A549 (cell line): ENCODE results near the gene SLC26A8. TPM values are rescaled to one million over a fixed set of nuclear protein-coding genes. Genes with fewer than 3 reads are reported as not detected.

Source experiments
- ATAC-seq, 2 experiments: fragments of 200-7000 bp in 1 of 2; fragments of >200 bp in 1 of 2; cut with Nextera tagmentation in 1 of 2; cut with Tn5 transposase in 1 of 2; 3 replicates each; pipeline versions ENCODE4 v1.8.0 to v1.9.1; 2018 to 2020; ENCODE audit warnings: mild to moderate bottlenecking in 1 of 2, moderate library complexity in 1 of 2
- CTCF ChIA-PET: fragments of 300-600 bp; sonication (Branson Sonifier 250); formaldehyde crosslinking; extraction: SDS; loops from one replicate; lab custom pipeline; 2021; ENCODE audit warnings: antibody characterized with exemption, inconsistent platforms; lab: Yijun Ruan, JAX
- POLR2A ChIA-PET: fragments of 350-600 bp; formaldehyde crosslinking; extraction: SDS; loops from one replicate; lab custom pipeline; 2021; ENCODE audit warnings: antibody characterized with exemption, inconsistent platforms; lab: Yijun Ruan, JAX
- DNase-seq, 2 experiments: peaks; one replicate each; pipeline versions ENCODE4 v3.0.0 to v3.0.0-alpha.2; 2011 to 2016; ENCODE audit warnings: low read depth in 1 of 2, low spot score in 1 of 2
- FAIRE-seq: peaks from 2 replicates; lab custom pipeline; 2011; peaks lifted over from hg19 to GRCh38; lab: Jason Lieb, UNC
- H3K27ac ChIP-seq, 2 experiments: fragments of >200 bp; sonication (Bioruptor Twin); formaldehyde crosslinking; 3 replicates each; pipeline ENCODE4 v1.5.1; 2016 to 2017
- H3K4me1 ChIP-seq: fragments of >200 bp; sonication (Bioruptor Twin); formaldehyde crosslinking; 3 replicates; pipeline ENCODE4 v1.6.1; 2016
- H3K4me2 ChIP-seq: fragments of >200 bp; sonication (Bioruptor Twin); formaldehyde crosslinking; 3 replicates; pipeline ENCODE4 v1.6.1; 2016
- H3K4me3 ChIP-seq: fragments of >200 bp; sonication (Bioruptor Twin); formaldehyde crosslinking; 3 replicates; pipeline ENCODE4 v1.5.1; 2016
- H3K9me3 ChIP-seq: fragments of >200 bp; sonication (Bioruptor Twin); formaldehyde crosslinking; 3 replicates; pipeline ENCODE4 v1.6.1; 2016
- BHLHE40 ChIP-seq: IDR thresholded peaks from 2 replicates; pipeline ENCODE4 v1.6.1; 2012; ENCODE audit warnings: low read depth, low read length, inconsistent platforms
- CEBPB ChIP-seq, 2 experiments: fragments of >200 bp in 1 of 2; sonication (Bioruptor Twin) in 1 of 2; formaldehyde crosslinking in 1 of 2; IDR thresholded peaks; 2 replicates each; pipeline ENCODE4 v1.6.1; 2012 to 2016
- CHD2 ChIP-seq: fragments of 150-350 bp; IDR thresholded peaks from 2 replicates; pipeline ENCODE4 v1.6.1; 2014; ENCODE audit warnings: low read length; ENCODE audit not compliant: partially characterized antibody
- ESRRA ChIP-seq: fragments of 150-350 bp; IDR thresholded peaks from 2 replicates; pipeline ENCODE4 v1.6.1; 2014; ENCODE audit warnings: mild to moderate bottlenecking, low read length, borderline replicate concordance
- FOXS1 ChIP-seq: fragments of 250-450 bp; sonication (Bioruptor Pico); IDR thresholded peaks from 2 replicates; pipeline ENCODE4 v1.5.0; 2020; ENCODE audit warnings: mild to moderate bottlenecking, moderate library complexity
- HOXB5 ChIP-seq: fragments of 250-450 bp; sonication (Bioruptor Pico); IDR thresholded peaks from 2 replicates; pipeline ENCODE4 v1.5.0; 2020; ENCODE audit warnings: mild to moderate bottlenecking, moderate library complexity
- JUN ChIP-seq, 2 experiments: fragments of >200 bp; sonication (Bioruptor Twin); formaldehyde crosslinking; IDR thresholded peaks; 2 replicates in 1 of 2; 3 replicates in 1 of 2; pipeline ENCODE4 v1.6.1; 2016 to 2017
- JUNB ChIP-seq: fragments of >200 bp; sonication (Bioruptor Twin); formaldehyde crosslinking; IDR thresholded peaks from 2 replicates; pipeline ENCODE4 v1.6.1; 2016
- MAZ ChIP-seq: fragments of 150-350 bp; IDR thresholded peaks from 2 replicates; pipeline ENCODE4 v1.6.1; 2014; ENCODE audit warnings: antibody characterized with exemption, low read depth, low read length, borderline replicate concordance
- NPAS2 ChIP-seq: fragments of 250-450 bp; sonication (Bioruptor Pico); IDR thresholded peaks from 2 replicates; pipeline ENCODE4 v1.8.0; 2022; ENCODE audit warnings: mild to moderate bottlenecking, moderate library complexity, borderline replicate concordance
- NR3C1 ChIP-seq: fragments of >200 bp; sonication (Bioruptor Twin); formaldehyde crosslinking; IDR thresholded peaks from 3 replicates; pipeline ENCODE4 v1.6.1; 2017
- PHF8 ChIP-seq: fragments of 200-600 bp; sonication (generic); IDR thresholded peaks from 2 replicates; pipeline ENCODE4 v1.6.1; 2016; ENCODE audit warnings: low read depth, mild to moderate bottlenecking, antibody characterized with exemption, moderate library complexity, borderline replicate concordance
- POLR2A ChIP-seq: IDR thresholded peaks from 2 replicates; pipeline ENCODE4 v1.6.1; 2012; ENCODE audit warnings: mild to moderate bottlenecking, low read length
- RAD21 ChIP-seq, 2 experiments: fragments of >200 bp in 1 of 2; sonication (Bioruptor Twin) in 1 of 2; formaldehyde crosslinking in 1 of 2; IDR thresholded peaks in 1 of 2; conservative IDR thresholded peaks in 1 of 2; 2 replicates in 1 of 2; 3 replicates in 1 of 2; pipeline ENCODE4 v1.6.1; 2012 to 2018; ENCODE audit warnings: inconsistent platforms in 1 of 2
- RCOR1 ChIP-seq: fragments of 150-350 bp; IDR thresholded peaks from 2 replicates; pipeline ENCODE4 v1.6.1; 2014; ENCODE audit warnings: antibody characterized with exemption, low read length, low read depth
- RNF2 ChIP-seq: fragments of 200-600 bp; sonication (generic); IDR thresholded peaks from 2 replicates; pipeline ENCODE4 v1.6.1; 2016; ENCODE audit warnings: low read depth, mild to moderate bottlenecking, antibody characterized with exemption, moderate library complexity, borderline replicate concordance
- SMC3 ChIP-seq: fragments of >200 bp; sonication (Bioruptor Twin); formaldehyde crosslinking; IDR thresholded peaks from 3 replicates; pipeline ENCODE4 v1.6.1; 2018; ENCODE audit warnings: inconsistent platforms
- TFCP2L1 ChIP-seq: fragments of 250-450 bp; sonication (Bioruptor Pico); IDR thresholded peaks from 2 replicates; pipeline ENCODE4 v1.5.0; 2021; ENCODE audit warnings: mild to moderate bottlenecking
- ZFP36 ChIP-seq: fragments of 450-650 bp; IDR thresholded peaks from 2 replicates; pipeline ENCODE4 v1.6.1; 2014; ENCODE audit warnings: borderline replicate concordance; ENCODE audit not compliant: partially characterized antibody
- ZNF302 ChIP-seq: fragments of 250-450 bp; sonication (Bioruptor Pico); IDR thresholded peaks from 2 replicates; pipeline ENCODE4 v1.9.0; 2021; ENCODE audit warnings: inconsistent platforms, mild to moderate bottlenecking, moderate library complexity
- ZSCAN20 ChIP-seq: fragments of 250-450 bp; sonication (Bioruptor Pico); IDR thresholded peaks from 2 replicates; pipeline ENCODE4 v1.8.0; 2022; ENCODE audit warnings: mild to moderate bottlenecking, moderate library complexity
- whole genome bisulfite sequencing: methylation state at CpG from one replicate; pipeline ENCODE4 v1.1.6; 2017; ENCODE audit errors: missing lambda C conversion rate; 5-methylcytosine and 5-hydroxymethylcytosine counted together
- polyA plus RNA-seq, 4 experiments: library from polyadenylated mRNA; depleted of rRNA in 3 of 4; stranded (reverse); fragments of >200 nt; fragmentation: RNase III in 1 of 4; extraction: RNeasy Plus Mini Kit Qiagen cat#74134 plus additional on column Dnase treatment in 1 of 4; gene quantifications; 2 replicates in 3 of 4; 3 replicates in 1 of 4; pipeline ENCODE4 v1.2.3, GENCODE V29; 2011 to 2017
- TF ChIP-seq, protein P1 (sequence below): fragments of 250-450 bp; sonication (Bioruptor Pico); IDR thresholded peaks from 2 replicates; pipeline ENCODE4 v1.5.0; 2021; ENCODE audit warnings: mild to moderate bottlenecking, moderate library complexity, borderline replicate concordance
- TF ChIP-seq, protein P2 (sequence below): fragments of 450-650 bp; IDR thresholded peaks from 2 replicates; pipeline ENCODE4 v1.6.1; 2014; ENCODE audit warnings: antibody characterized with exemption
- TF ChIP-seq, protein P3 (sequence below): fragments of >200 bp; sonication (Bioruptor Twin); formaldehyde crosslinking; IDR thresholded peaks from 3 replicates; pipeline ENCODE4 v1.6.1; 2016
- TF ChIP-seq, protein P4 (sequence below): fragments of >200 bp; sonication (Bioruptor Twin); formaldehyde crosslinking; IDR thresholded peaks from 2 replicates; pipeline ENCODE4 v1.6.1; 2016
- TF ChIP-seq, protein P5 (sequence below): IDR thresholded peaks from 2 replicates; pipeline ENCODE4 v1.6.1; 2012; ENCODE audit warnings: low read depth, borderline replicate concordance
- TF ChIP-seq, protein P6 (sequence below): IDR thresholded peaks from 2 replicates; pipeline ENCODE4 v1.6.1; 2012
- TF ChIP-seq, protein P7 (sequence below): IDR thresholded peaks from 2 replicates; pipeline ENCODE4 v1.6.1; 2012
- TF ChIP-seq, protein P8 (sequence below): fragments of 200-600 bp; sonication (generic); IDR thresholded peaks from 2 replicates; pipeline ENCODE4 v1.6.1; 2016; ENCODE audit warnings: antibody characterized with exemption, mild to moderate bottlenecking, moderate library complexity

Gene SLC26A8
- polyA plus RNA-seq, 2 of the 4 experiments (the other 2 are of a cell fraction) = not detected

DNA sequence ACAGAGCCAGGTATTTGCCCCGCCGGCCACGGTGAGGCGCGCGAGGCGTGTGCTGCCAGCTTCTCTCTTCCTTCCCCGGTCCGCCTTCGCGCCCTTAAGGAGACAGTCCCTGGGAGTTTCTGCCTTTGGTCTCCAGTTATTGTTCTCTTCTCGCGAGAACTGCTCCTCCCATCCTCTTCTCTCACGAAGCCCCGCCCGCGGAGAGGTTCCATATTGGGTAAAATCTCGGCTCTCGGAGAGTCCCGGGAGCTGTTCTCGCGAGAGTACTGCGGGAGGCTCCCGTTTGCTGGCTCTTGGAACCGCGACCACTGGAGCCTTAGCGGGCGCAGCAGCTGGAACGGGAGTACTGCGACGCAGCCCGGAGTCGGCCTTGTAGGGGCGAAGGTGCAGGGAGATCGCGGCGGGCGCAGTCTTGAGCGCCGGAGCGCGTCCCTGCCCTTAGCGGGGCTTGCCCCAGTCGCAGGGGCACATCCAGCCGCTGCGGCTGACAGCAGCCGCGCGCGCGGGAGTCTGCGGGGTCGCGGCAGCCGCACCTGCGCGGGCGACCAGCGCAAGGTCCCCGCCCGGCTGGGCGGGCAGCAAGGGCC lies 3.2 kb upstream of the SLC26A8 start, which contains the start of gene MAPK14:
Gene MAPK14 (plus strand): TSS at position 308 of the 587 bp plus-strand sequence. CDS start 350 bp downstream, outside the sequence.
- Histone ChIP-seq H3K4me3 (peak within 1 kb of the TSS; percentile 97), H3K4me1 (peaks cover 10% of the 10 kb centered on the region; the same call in 2 of the 3 replicates), H3K4me2 (peak within 1 kb of the TSS; percentile 91), H3K27ac (peak within 1 kb of the TSS; percentile 88 to 99), H3K9me3 (no peaks in the 10 kb centered on the region)
- ATAC-seq (peak; percentile 88 to 95), FAIRE-seq (no peak), DNase-seq (peak; percentile 88 to 99)
- CTCF ChIA-PET = interaction anchor here (0.6 to 5.3 kb wide), 22 partner anchors 10 to 331 kb away, joined by 3 to 84 read pairs (median 4); no protein-coding TSS in a partner anchor
- POLR2A ChIA-PET = interaction anchor here (0.7 to 2.9 kb wide), 6 partner anchors 11 to 170 kb away, joined by 3 to 13 read pairs (median 6); partner anchors contain the start of gene SRPK1
- 1% methylated on average over 19 of the region's 62 CpGs for WGBS
- TF ChIP-seq ZSCAN20 (CRISPR knock-in tag) (no peak), HOXB5 (CRISPR knock-in tag) (no peak), PHF8 (peak; percentile 61), FOXS1 (CRISPR knock-in tag) (no peak), NR3C1 (no peak), CEBPB (IDR thresholded peaks at IDR 0.05) (no peak), ZFP36 (no peak), JUNB (no peak), NPAS2 (CRISPR knock-in tag) (no peak), BHLHE40 (no peak), SMC3 (peak; percentile 82), ZNF302 (CRISPR knock-in tag) (no peak), CHD2 (peak; percentile 99), ESRRA (no peak), JUN (IDR thresholded peaks at IDR 0.05) (peak; percentile 32 to 45; a peak in 2 of 5 replicates), RAD21 (conservative IDR thresholded peaks at IDR 0.05 in 1 of 2, IDR thresholded peaks at IDR 0.05 in 1 of 2) (peak; percentile 81), RCOR1 (no peak), TFCP2L1 (CRISPR knock-in tag) (no peak), RNF2 (no peak), MAZ (no peak), POLR2A (peak; percentile 83)
- TF ChIP-seq, protein P1, sequence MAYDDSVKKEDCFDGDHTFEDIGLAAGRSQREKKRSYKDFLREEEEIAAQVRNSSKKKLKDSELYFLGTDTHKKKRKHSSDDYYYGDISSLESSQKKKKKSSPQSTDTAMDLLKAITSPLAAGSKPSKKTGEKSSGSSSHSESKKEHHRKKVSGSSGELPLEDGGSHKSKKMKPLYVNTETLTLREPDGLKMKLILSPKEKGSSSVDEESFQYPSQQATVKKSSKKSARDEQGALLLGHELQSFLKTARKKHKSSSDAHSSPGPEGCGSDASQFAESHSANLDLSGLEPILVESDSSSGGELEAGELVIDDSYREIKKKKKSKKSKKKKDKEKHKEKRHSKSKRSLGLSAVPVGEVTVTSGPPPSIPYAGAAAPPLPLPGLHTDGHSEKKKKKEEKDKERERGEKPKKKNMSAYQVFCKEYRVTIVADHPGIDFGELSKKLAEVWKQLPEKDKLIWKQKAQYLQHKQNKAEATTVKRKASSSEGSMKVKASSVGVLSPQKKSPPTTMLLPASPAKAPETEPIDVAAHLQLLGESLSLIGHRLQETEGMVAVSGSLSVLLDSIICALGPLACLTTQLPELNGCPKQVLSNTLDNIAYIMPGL (CRISPR knock-in tag) = no peak
- TF ChIP-seq, protein P2, sequence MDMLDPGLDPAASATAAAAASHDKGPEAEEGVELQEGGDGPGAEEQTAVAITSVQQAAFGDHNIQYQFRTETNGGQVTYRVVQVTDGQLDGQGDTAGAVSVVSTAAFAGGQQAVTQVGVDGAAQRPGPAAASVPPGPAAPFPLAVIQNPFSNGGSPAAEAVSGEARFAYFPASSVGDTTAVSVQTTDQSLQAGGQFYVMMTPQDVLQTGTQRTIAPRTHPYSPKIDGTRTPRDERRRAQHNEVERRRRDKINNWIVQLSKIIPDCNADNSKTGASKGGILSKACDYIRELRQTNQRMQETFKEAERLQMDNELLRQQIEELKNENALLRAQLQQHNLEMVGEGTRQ = no peak
- TF ChIP-seq, protein P3, sequence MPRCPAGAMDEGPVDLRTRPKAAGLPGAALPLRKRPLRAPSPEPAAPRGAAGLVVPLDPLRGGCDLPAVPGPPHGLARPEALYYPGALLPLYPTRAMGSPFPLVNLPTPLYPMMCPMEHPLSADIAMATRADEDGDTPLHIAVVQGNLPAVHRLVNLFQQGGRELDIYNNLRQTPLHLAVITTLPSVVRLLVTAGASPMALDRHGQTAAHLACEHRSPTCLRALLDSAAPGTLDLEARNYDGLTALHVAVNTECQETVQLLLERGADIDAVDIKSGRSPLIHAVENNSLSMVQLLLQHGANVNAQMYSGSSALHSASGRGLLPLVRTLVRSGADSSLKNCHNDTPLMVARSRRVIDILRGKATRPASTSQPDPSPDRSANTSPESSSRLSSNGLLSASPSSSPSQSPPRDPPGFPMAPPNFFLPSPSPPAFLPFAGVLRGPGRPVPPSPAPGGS = 0 out of 3 replicates have a peak, but pooled peaks have one; percentile 69
- TF ChIP-seq, protein P4, sequence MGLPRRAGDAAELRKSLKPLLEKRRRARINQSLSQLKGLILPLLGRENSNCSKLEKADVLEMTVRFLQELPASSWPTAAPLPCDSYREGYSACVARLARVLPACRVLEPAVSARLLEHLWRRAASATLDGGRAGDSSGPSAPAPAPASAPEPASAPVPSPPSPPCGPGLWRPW = no peak
- TF ChIP-seq, protein P5, sequence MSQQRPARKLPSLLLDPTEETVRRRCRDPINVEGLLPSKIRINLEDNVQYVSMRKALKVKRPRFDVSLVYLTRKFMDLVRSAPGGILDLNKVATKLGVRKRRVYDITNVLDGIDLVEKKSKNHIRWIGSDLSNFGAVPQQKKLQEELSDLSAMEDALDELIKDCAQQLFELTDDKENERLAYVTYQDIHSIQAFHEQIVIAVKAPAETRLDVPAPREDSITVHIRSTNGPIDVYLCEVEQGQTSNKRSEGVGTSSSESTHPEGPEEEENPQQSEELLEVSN = 0 out of 2 replicates have a peak, but pooled peaks have one; percentile 53
- TF ChIP-seq, protein P6, sequence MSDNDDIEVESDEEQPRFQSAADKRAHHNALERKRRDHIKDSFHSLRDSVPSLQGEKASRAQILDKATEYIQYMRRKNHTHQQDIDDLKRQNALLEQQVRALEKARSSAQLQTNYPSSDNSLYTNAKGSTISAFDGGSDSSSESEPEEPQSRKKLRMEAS = peak; percentile 78
- TF ChIP-seq, protein P7, sequence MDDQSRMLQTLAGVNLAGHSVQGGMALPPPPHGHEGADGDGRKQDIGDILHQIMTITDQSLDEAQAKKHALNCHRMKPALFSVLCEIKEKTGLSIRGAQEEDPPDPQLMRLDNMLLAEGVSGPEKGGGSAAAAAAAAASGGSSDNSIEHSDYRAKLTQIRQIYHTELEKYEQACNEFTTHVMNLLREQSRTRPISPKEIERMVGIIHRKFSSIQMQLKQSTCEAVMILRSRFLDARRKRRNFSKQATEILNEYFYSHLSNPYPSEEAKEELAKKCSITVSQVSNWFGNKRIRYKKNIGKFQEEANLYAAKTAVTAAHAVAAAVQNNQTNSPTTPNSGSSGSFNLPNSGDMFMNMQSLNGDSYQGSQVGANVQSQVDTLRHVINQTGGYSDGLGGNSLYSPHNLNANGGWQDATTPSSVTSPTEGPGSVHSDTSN = no peak
- TF ChIP-seq, protein P8, sequence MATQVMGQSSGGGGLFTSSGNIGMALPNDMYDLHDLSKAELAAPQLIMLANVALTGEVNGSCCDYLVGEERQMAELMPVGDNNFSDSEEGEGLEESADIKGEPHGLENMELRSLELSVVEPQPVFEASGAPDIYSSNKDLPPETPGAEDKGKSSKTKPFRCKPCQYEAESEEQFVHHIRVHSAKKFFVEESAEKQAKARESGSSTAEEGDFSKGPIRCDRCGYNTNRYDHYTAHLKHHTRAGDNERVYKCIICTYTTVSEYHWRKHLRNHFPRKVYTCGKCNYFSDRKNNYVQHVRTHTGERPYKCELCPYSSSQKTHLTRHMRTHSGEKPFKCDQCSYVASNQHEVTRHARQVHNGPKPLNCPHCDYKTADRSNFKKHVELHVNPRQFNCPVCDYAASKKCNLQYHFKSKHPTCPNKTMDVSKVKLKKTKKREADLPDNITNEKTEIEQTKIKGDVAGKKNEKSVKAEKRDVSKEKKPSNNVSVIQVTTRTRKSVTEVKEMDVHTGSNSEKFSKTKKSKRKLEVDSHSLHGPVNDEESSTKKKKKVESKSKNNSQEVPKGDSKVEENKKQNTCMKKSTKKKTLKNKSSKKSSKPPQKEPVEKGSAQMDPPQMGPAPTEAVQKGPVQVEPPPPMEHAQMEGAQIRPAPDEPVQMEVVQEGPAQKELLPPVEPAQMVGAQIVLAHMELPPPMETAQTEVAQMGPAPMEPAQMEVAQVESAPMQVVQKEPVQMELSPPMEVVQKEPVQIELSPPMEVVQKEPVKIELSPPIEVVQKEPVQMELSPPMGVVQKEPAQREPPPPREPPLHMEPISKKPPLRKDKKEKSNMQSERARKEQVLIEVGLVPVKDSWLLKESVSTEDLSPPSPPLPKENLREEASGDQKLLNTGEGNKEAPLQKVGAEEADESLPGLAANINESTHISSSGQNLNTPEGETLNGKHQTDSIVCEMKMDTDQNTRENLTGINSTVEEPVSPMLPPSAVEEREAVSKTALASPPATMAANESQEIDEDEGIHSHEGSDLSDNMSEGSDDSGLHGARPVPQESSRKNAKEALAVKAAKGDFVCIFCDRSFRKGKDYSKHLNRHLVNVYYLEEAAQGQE = peak; percentile 100
